Heart right ventricle (tissue), 16 donors: ENCODE results near the gene GRIK4. TPM values are rescaled to one million over a fixed set of nuclear protein-coding genes. Genes with fewer than 3 reads are reported as not detected.

Source experiments
- ATAC-seq, 8 donors: fragments of 200-7000 bp; cut with Tn5 transposase; one replicate each; pipeline ENCODE4 v1.9.1; 2020; ENCODE audit warnings: mild to moderate bottlenecking in 8 of 8, moderate library complexity in 8 of 8, moderate number of reproducible peaks in 1 of 8
- DNase-seq, 2 donors: peaks; one replicate each; pipeline ENCODE4 v3.0.0-alpha.2; 2020
- H3K27ac ChIP-seq, 10 donors: fragments of 200-600 bp; sonication (generic) in 2 of 10; one replicate each; pipeline versions ENCODE4 v1.5.0 to v1.8.0; 2020 to 2022; ENCODE audit warnings: mild to moderate bottlenecking in 3 of 10
- H3K27me3 ChIP-seq, 7 donors: fragments of 200-600 bp; one replicate each; pipeline ENCODE4 v1.8.0; 2021 to 2022; ENCODE audit warnings: mild to moderate bottlenecking in 2 of 7
- H3K36me3 ChIP-seq, 9 donors: fragments of 200-600 bp; sonication (generic) in 1 of 9; one replicate each; pipeline versions ENCODE4 v1.5.0 to v1.8.0; 2020 to 2022; ENCODE audit warnings: mild to moderate bottlenecking in 2 of 9
- H3K4me1 ChIP-seq, 9 donors: fragments of 200-600 bp; sonication (generic) in 1 of 9; one replicate each; pipeline versions ENCODE4 v1.5.0 to v1.8.0; 2020 to 2022; ENCODE audit warnings: mild to moderate bottlenecking in 4 of 9
- H3K4me3 ChIP-seq, 10 donors: fragments of 200-600 bp; sonication (generic) in 2 of 10; one replicate each; pipeline versions ENCODE4 v1.5.0 to v1.8.0; 2020 to 2022; ENCODE audit warnings: mild to moderate bottlenecking in 7 of 10, moderate library complexity in 2 of 10
- H3K9me3 ChIP-seq, 11 donors: fragments of 200-600 bp in 10 of 11; sonication (generic) in 2 of 11; one replicate each; pipeline versions ENCODE4 v1.5.0 to v1.8.0; 2013 to 2022; ENCODE audit warnings: mild to moderate bottlenecking in 2 of 11, control low read depth in 1 of 11, moderate library complexity in 1 of 11
- WGBS, 2 donors: extraction: QIAGEN DNeasy Blood & Tissue Kit; methylation state at CpG; one replicate each; pipeline ENCODE4 v1.1.7; 2013; ENCODE audit warnings: inconsistent platforms in 1 of 2; 5-methylcytosine and 5-hydroxymethylcytosine counted together
- intact Hi-C, 10 donors: fragments of 100-400 bp; cut with DNase I; formaldehyde crosslinking; loops; one replicate each; pipeline versions ENCODE4 v1.11.1 to v1.14.2; 2022
- polyA plus RNA-seq, 2 donors: library from polyadenylated mRNA; stranded (reverse); fragments of 200-250 nt; gene quantifications; one replicate each; pipeline ENCODE4 v1.2.3, GENCODE V29; 2013
- total RNA-seq, 10 donors: library from RNA; stranded (reverse); fragmentation: NEBNext Ultra II Directional in 3 of 10; extraction: Animal tissue kit (Norgen Biotek cat#: 25700) in 3 of 10; gene quantifications; one replicate each; pipeline versions ENCODE4 v1.2.1 to v1.2.4, GENCODE V29; 2021 to 2023
- TF ChIP-seq, protein P1 (sequence below), 9 donors: fragments of 200-600 bp; sonication (generic) in 2 of 9; IDR thresholded peaks; one replicate each; pipeline versions ENCODE4 v1.5.0 to v1.8.0; 2021 to 2022; ENCODE audit warnings: antibody characterized with exemption in 9 of 9, mild to moderate bottlenecking in 5 of 9, moderate library complexity in 1 of 9
- donor health status: Arrhythmogenic right ventricular cardiomyopathy.
- donor health status: ischemic (EF 13 %, LVEDD 7.1; RV severe dilation, severe dysfunction).
- donor health status: healthy with polysubstance abuse.
- donor health status: DM: no; HTN: yes; CAD: no.
- donor health status: DM: no; HTN: no; CAD: no.
- donor health status: ischemic (EF 25% LVEDD 6.9; RV normal size, moderate dysfunction).
- donor health status: ischemic (EF 25% LVEDD 5.7; RV mildly dilated, moderate dysfunction).
- donor health status: healthy.
- donor health status: DM: yes; HTN: yes; CAD: no.
- donor health status: Ischemic cardiomyopathy.
- donor health status: ischemic (EF 35%, LVEDD 5.7; RV mildly dilated, moderate dysfunction).
- donor health status: nonischemic (EF 11% LVEDD 7.7; RV severe dilation, severe dysfunction).
- donor health status: DM: yes; HTN: yes; CAD: no.
- donor health status: PGD.
- donor health status: ischemic (EF 29% LVEDD 5.4; RV normal size, mild dysfunction).
- donor health status: nonischemic (EF 23%, LVEDD 6.1; RV moderate dilation, normal function).

GRIK4 gene
- total and polyA plus RNA-seq, 12 donors = 0.01 to 0.85 (median 0.37) TPM; not detected in 6

DNA sequence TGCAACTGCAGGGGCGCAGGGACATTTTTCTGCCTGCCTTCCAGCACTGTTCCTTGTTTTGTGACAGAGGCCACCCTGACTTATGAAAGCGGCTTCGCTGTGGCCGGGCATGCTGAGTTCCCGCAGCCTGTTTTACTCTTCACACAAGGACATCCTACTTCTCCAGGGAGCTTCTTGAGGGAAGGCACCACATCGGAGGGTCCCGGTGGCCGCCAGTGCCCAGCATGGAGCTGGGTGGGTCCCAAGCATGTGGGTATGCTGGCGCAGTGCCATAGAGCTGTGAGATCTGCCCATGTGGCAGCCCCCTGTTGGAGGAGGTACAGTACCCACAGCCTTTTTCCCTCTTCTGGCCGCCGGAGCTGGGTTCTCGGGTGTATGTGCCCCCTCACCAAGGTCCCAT, 136.1 kb downstream of the GRIK4 start:
- Histone ChIP-seq H3K4me3 (no peak overlapping the region), H3K27ac (no peak overlapping the region), H3K36me3 (no peaks in the 10 kb centered on the region), H3K9me3 (no peaks in the 10 kb centered on the region), H3K27me3 (peaks cover 0 to 54% (median 18%) of the 10 kb centered on the region in 7 donors), H3K4me1 (no peaks in the 10 kb centered on the region)
- DNase-seq = no peak
- ATAC-seq = no peak
- TF ChIP-seq, protein P1, sequence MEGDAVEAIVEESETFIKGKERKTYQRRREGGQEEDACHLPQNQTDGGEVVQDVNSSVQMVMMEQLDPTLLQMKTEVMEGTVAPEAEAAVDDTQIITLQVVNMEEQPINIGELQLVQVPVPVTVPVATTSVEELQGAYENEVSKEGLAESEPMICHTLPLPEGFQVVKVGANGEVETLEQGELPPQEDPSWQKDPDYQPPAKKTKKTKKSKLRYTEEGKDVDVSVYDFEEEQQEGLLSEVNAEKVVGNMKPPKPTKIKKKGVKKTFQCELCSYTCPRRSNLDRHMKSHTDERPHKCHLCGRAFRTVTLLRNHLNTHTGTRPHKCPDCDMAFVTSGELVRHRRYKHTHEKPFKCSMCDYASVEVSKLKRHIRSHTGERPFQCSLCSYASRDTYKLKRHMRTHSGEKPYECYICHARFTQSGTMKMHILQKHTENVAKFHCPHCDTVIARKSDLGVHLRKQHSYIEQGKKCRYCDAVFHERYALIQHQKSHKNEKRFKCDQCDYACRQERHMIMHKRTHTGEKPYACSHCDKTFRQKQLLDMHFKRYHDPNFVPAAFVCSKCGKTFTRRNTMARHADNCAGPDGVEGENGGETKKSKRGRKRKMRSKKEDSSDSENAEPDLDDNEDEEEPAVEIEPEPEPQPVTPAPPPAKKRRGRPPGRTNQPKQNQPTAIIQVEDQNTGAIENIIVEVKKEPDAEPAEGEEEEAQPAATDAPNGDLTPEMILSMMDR (IDR thresholded peaks at IDR 0.05) = no peak
- 87 to 89% methylated on average over 12 of the region's 12 CpGs for WGBS, 2 donors
- intact Hi-C loops = no loop called here

DNA sequence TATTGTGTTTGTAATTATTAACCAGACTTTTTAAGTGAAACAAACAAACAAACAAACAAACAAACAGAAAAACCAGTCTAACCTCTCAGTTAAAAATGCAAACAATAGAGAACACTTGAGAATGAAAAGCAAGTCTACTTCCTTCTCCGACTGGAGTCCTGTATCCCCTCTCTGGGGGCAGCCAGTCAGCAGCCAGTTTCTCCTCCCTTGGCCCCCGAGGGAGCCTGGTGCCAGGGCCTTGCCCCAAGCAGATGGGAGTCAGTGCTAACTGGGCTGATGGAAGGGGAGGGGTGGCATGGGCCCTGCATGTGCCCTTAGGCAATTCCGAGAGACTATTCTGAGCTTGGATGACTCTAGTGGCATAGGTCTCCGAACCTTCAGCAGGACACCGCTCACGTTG, 137.2 kb downstream of the GRIK4 start:
- no peak overlapping the region for H3K27ac ChIP-seq
- ATAC-seq (no peak), DNase-seq (no peak)
- TF ChIP-seq, protein P1 (IDR thresholded peaks at IDR 0.05) = no peak
- H3K4me1 ChIP-seq = no peaks in the 10 kb centered on the region
- intact Hi-C loops = no loop called here
- no peak overlapping the region for H3K4me3 ChIP-seq
- 77 to 82% methylated on average over 6 of the region's 6 CpGs for WGBS, 2 donors
- H3K36me3 ChIP-seq = no peaks in the 10 kb centered on the region
- no peaks in the 10 kb centered on the region for H3K9me3 ChIP-seq
- H3K27me3 ChIP-seq = peaks cover 0 to 56% (median 13%) of the 10 kb centered on the region in 7 donors

DNA sequence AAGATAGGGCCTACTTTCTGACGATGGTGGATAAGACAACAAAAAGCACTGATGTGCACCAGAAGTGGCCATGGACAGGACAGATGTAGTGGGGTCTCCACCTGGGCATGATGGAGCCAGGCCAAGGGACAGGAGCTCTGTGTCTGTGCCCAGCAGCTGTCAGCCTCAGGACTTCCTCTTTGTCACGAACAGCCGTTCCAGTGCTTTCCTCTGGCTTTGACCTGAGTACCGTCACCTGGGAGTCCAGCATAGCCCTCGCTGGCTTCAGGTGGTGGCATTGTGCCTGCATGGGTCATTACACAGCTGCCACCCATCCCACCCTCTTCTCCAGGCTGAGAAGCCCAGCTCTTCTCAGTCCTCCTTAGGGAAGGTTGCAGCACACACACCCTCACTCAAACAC, 137.8 kb downstream of the GRIK4 start:
- no peak overlapping the region for H3K4me3 ChIP-seq
- no peaks in the 10 kb centered on the region for H3K36me3 ChIP-seq
- H3K4me1 ChIP-seq = no peaks in the 10 kb centered on the region
- TF ChIP-seq, protein P1 (IDR thresholded peaks at IDR 0.05) = no peak
- no peak for DNase-seq
- intact Hi-C loops = no loop called here
- H3K27ac ChIP-seq = no peak overlapping the region
- WGBS, 2 donors = 53% methylated on average over 5 of the region's 5 CpGs
- peaks cover 0 to 53% (median 13%) of the 10 kb centered on the region in 7 donors for H3K27me3 ChIP-seq
- peak in 1 of 8 donors; percentile 28 for ATAC-seq
- H3K9me3 ChIP-seq = no peaks in the 10 kb centered on the region

DNA sequence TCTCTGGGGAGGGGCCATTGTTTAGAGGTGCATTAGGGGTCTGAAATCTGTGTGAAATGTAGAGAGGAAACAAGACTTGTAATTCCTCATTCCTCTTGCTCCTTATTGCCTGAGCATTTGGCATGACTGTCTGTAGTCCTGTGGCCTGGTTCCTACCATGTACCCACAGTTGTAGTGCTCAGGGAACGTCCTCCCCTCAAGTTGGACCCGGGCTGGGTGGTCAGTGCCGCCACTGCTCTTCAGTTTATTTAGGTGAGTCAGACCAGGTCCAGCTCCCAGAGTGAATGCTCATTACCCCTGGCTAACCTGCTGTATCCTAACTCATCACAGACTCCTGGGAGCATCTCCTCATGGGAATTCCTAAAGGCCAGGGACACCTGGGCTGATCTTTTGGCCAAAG, 139.8 kb downstream of the GRIK4 start:
- WGBS, 2 donors = 75 to 77% methylated on average over 3 of the region's 3 CpGs
- Histone ChIP-seq H3K4me1 (no peaks in the 10 kb centered on the region), H3K27me3 (peaks cover 0 to 44% (median 1%) of the 10 kb centered on the region in 7 donors), H3K36me3 (no peaks in the 10 kb centered on the region), H3K27ac (no peak overlapping the region), H3K4me3 (no peak overlapping the region), H3K9me3 (no peaks in the 10 kb centered on the region)
- DNase-seq (no peak), ATAC-seq (no peak)
- intact Hi-C loops = no loop called here
- TF ChIP-seq, protein P1 (IDR thresholded peaks at IDR 0.05) = no peak
